Stimulated activated CD4-positive, alpha-beta T cell treated with anti-CD3 and anti-CD28 coated beads, Interleukin-4, amount 100 ng/mL, for 24 hours (primary cell): ENCODE data around the gene RETREG1.

ENCODE experiments used
- DNase-seq: peaks from one replicate; pipeline ENCODE4 v3.0.0-alpha.2; 2020

Gene RETREG1

DNA sequence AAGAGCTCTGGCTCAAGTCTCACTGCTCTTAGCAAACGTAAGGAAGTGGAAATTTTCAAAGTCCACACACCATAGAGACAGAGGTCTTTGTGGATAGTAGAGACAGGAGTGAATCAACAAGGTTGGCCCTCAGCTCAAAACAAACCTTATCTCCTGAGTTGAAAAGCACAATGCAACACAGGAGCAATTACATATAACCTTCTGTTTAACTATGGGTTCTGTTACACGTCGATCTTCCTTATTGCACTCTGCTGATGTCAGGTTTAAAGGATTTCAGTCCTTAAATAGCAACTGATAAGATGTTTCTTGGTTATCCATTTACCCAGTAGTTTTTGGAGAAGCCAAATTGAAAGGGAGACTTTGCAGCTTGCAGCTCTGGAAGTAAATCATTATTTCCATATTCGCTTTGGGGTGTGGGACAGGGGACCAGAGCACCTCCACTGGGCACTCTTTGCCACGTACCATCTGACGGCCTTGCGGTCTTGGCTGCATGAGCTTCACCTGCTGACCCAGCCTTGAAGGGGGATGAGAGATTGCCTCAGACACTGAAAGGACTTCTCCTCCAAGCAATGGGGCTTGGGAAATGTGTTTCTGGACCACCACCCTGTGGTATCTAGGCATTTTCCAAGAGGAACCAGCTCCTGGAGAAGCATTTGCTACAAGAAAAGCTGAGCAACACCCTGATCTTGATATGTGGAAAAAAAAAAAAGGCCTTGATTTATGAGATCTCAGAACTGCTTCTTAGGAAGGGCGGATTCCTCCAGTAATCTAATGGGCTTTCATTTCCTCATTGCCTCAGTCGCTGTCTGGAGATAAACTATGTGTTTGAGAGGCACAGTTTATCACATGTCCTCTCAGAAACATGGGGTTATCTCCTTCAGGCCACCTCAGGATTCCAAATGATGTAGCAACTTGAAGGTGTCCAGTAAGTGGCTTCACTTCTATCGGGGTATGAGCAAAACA is 95.0 kb downstream of the RETREG1 start:
- DNase-seq, result no peak

DNA sequence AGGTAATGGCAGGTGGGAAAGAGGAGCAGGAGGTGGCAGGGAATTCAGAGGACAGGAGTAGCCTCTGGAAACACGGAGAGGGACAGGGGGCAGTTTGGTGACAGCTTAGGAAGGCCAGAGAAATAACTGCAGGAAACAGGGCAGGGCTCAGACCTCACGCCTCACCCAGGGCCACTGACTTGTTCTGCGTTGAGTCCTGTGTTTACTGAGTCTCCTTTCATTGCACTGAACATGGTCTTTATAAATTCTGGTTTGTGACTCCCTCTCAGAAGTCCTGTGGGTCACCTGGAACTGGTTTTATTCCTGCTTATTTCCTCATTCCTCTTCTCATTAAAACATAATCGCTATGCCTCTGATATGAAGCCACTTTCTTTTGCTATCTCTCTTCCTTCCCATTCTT is 96.0 kb downstream of the RETREG1 start:
- no peak for DNase-seq

DNA sequence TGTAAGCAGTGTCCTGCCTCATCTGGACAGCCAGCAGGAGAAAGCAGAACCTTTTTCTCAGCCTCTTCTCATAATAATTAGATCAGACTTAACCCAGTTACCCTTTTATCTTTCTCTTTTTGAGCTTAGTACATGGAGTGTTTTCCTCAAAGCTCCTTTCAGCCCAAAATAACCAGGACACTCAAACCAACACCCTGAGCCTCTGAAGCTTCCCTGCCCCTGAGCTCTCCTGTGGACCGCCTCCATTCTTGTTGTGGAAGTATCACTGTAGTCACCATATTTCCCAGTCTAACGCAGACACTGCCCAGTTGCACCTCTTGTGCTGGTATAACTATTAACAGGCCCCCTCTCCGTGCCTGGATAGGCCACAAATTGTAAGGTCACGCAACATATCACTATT is 97.4 kb downstream of the RETREG1 start:
- DNase-seq, result no peak

DNA sequence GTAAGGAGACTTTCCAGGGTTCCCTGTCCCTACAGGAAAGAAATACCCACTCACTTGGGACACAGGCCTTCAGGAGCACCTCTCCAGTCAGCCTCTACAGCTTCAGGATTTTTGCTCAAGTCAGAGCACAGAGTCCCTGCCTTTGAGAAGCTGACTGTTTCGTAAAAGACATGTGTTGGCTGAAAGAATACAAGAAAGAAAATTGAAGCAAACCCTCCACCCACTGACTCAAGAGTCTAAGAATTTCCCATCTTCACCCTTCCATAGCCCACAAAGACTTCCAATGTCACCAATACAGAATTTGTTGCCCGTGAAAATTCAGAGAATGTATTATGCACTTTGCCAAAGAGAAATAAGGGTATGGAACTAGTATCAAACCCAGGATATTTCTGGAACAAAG is 98.2 kb downstream of the RETREG1 start:
- no peak for DNase-seq

DNA sequence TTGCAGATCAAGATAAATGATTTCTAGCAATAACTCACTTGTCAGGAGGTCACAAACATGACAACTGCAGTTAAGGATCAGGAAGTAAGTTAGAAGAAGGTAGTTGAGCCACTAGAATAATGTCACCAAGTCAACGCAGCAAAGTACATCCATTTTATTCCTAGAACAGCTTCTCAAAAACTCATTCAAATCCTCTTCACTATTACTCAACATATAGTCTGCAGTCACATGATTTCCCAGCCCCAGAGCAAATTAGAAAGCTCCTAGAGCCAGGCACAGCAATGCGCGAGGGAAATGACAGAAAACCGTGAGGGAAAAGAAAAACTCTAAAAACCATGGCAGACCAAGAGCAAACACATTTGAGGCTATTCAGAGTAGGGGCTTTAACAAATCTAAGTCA is 101.3 kb downstream of the RETREG1 start:
- DNase-seq, result no peak

DNA sequence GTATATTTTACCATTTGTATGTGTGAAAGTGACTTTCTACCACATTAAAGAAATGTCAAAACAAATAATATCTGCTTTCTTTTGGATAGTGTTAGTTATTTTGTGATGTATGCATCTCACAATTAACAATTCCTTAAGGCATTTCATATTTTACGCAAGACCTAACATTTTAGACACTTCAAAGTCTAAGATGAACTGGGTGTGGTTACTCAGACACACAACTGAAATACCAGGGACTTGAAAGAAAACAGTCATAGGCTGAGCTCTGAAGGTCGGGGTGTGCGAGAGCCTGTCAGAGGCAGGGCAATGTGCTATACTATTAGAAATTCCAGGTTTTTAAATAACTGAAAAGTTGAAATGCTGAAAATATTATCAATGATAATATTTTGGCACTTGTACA is 106.7 kb downstream of the RETREG1 start:
- no peak for DNase-seq

DNA sequence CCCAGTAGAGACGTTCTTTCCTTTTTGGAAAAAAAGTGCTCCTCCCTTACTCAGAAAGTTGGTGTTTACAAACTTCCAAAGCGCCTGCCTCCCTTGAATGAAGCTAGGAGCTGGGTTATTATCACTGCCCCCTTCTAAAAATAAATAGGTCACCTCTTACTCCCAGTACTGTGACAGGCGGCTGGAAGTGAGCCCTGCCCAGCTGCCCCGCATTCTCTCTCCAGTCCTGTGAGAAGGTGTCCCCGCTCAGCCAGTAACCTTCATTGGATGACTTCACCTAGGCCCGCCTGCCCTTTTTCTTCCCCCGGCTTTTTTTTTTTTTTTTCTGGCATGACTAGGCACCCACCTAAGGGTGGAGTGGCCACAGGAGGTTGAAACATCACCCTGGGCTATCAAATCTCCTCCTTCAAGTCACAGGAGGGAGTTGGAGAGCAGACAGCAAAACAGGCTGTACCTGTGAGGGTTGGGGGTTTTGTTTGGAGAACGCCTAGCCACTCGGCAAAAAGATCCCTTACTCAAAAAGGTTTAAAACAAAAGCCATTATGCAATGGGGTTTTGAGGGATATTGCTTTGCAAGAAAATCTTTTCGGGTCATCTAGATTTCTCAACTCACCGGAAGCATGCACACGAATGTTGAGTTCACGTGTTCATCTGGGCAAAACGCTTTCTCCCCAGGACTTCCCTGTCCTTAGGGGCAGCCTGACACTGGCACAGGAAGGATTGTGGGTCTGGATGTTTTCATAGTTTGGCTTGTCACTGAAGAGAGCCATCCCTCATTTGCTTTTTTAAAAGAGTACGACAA is 107.9 kb downstream of the RETREG1 start:
- no peak for DNase-seq

DNA sequence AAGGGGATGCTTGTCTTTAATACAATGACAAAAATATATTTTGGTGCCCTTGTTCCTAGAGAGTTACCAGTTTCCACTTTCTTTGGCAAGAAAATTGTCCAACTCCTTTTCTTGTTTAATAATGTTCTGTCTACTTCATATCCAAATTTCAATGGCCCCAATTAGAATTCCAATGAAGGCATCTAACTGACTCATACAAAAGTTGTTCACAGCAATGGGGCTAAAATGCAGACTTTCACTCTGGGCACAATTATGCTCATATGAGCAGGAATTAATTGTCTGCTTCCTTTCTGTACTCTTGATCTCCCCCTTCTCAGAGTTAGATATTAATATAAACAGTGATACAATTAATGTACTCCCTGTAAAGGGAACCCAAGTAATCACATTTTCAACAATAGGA is 109.1 kb downstream of the RETREG1 start:
- DNase-seq, result no peak

DNA sequence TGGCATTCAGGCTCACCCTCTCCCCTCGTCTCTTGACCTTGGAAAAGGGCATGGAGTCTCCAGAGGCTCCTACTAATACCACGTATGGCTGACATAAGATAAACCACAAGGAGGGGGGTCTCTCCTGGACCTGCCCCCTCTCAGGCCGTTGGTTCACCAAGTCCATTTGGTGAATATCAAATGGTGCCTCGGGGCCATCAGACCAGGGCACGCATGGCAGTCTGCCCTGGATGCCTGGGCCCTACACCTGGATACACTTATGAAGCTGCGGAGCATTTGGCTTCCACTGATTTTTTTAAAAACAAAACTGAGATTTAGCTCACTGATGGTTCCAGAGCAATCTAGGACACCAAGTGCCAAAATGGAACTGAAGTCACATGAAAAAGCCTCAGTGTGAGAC is 110.9 kb downstream of the RETREG1 start:
- DNase-seq, result no peak

DNA sequence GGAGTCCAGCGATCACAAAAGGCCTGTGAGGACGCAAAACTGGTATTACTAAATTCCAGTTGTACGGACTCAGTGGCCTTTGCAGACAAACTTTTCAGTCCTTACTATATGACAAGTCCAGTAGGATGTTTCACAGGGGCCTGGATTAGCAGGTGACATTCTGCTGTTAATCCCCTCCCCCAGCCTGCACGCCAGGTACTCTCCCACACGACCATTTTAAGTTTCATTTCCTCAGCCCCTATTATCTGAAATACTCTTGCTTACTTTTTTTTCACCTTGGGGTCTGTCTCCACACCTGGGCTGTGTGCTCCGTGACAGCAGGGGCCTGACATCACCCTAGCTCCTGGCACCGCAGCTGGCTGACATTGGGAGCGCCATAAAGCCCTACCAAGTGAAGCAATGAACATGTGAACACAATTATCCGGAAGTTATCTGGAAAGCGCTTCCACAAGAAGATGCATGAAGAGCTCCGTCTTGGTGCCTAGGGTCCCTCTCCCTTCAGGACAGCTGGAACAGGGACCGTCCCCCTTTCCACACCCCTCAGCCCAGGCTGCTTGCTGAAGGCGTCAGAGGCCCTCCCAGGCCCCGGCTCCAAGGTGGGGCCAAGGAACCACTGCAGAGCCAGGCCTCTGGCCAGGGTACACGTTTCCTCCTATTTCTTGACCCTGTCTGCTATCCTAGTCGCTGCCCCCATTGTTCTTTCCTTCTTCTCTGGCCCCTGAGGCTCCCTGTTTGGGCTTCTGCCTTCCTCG is 111.5 kb downstream of the RETREG1 start:
- no peak for DNase-seq

DNA sequence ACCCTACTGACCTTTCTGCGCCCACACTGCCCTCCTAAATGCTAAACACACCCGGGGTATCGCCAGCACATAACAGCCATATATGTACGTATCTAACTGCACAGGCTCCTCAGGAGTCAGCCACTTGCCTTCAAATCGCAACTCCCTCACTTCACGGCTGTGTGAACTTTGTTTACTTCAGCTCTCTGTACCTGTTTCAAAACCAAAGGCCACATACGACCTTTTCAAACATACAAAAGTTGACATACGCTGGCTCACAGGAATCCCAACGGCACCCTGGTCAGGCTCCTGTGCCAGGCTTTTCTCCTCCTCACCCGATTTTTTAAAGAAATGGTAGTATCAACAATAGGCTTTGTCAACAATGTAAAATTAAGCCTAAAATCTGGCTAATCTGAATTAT is 112.2 kb downstream of the RETREG1 start:
- no peak for DNase-seq

DNA sequence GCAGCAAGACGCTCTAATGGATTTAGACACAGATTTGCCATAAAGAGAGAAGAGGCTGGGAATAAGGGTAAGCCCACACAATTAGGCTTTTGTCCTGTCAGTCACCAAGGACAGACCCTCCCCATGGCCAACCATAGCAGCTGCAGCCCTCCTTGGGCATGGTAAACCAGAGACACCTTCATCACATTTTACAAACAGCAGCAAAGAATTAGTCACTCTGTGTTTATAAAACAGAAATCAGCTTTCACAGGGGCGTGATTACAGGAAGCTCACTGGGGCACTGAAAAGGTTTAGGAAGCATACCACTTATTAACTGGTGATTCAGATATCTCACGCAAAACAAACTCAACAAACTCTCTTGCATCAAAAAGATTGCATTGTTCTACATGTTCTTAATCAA is 113.9 kb downstream of the RETREG1 start:
- DNase-seq, result no peak

DNA sequence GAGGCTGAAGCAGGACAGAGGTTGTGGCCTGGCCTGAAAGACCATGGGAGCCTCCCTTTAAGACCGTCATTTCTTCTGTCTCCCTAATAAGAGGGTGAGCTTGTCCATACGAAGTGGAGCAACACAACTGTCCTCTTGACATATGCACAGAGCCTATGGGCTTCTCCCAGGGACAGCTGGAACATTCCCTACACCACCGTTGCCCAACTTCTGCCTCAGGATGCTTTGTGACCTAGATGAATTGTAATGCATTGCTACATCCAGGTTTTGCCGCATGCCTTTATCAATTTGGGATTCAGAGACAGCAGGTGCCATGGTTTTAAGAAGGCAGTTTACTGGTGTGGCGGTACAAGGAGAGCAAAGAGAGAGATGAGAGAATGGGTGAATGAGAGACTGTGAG is 116.8 kb downstream of the RETREG1 start:
- DNase-seq, result no peak

DNA sequence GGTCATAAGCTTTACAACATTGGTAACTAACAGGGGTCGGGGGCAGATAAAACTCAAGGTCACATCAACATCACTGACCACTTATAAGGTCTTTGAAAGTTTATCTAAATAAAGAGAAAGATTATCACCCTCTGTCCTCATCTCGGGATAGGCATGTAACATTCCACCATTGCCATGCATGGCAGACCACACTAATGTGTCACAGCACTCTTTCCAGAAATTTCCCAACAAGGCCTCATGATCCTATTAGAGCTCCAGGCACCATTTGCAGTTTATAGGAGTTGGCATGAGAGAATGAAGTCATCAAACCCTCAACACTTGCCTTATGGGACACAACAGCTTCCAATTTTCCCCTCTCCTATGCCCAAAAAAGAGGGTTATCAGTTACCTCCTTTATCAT is 119.3 kb downstream of the RETREG1 start:
- no peak for DNase-seq

DNA sequence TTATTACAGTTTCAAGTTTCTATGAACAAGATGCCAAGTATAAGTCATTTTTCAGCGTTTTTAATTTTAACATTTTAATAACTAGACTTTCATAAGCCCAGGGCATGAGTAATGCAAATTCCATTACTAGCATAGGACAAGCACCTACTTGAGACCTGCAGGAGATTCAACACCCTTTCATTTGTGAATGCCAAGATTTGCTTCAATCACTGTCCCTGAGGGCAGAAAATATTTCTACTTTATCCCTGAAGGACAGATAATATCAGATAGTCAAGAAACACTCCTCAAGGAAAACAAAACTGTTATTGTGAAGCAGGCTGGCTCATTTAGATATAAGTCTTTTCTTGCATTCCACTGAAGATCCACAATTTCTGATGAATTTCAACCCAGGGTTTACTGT is 123.5 kb downstream of the RETREG1 start:
- no peak for DNase-seq

DNA sequence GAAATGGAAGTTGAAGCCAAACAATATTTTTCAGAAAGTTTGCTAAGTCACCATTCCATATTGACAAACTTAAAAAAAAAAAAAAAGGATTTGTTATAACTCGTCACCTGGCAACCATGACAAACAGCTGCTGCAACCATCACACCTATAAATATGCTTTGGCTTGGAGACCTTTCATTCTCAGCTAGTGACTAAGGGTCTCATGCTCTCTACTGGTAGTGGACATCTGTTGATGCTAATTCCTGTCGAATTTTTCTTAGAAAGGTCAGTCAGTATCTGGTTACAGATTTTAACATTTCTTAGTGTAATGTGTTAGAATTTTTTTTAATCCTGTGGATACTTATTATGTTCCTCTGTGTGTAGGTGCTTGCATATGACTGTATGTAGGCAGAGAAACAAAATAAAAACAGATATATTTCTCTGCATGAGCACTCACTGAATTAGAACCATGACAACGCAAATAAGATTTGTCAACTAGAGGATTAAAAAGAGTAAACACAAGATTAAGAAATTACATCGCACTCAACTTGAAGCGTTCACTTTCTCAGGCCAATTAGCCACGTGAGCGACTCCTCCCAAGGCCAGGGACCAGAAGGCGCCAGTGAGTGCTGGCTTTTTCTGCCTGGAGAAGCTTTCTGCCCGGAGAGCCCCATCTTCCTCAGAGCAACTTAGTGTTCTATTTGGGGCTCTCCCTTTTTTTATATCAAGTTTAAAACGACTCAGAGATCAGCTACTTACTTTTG is 124.2 kb downstream of the RETREG1 start:
- DNase-seq, result no peak

DNA sequence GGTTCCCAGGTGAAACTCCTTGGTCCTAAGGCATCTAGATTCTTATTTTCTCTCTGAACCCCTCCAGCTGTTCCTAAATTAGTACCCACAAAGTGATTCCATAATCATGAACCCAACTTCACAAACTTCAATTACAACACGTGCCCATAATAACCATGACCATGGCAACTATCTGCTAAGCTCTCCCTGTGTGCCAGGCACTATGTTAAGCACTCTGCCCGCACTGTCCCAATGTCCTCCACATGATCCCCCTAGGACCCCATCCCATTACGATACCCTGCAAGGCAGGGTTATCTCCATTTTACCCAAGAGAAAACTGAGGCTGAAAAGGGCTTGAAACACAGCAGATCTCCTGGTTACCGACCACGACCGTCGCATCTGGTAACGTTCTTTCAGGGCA is 125.9 kb downstream of the RETREG1 start:
- no peak for DNase-seq

DNA sequence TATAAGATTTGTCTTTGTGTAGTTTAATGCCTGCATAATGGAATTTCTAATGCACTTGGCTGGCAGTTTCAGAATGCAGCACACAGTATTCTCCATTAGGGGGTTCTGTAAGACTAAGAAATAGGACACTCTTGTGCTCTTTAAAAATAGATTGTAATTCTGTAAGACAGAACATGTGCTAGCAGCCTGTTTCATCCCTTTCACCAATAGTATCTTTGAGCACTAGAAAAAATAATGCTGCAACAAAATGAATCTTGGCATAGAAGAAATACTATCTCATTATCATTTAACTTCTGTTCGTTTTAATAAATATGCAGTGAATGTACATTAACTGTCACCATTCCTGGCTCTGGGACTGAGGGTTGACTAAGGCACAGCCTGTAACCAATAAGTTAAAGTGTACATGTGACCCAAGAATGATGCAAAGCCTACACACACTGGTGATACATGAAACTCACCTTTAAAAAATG is 127.4 kb downstream of the RETREG1 start:
- no peak for DNase-seq

DNA sequence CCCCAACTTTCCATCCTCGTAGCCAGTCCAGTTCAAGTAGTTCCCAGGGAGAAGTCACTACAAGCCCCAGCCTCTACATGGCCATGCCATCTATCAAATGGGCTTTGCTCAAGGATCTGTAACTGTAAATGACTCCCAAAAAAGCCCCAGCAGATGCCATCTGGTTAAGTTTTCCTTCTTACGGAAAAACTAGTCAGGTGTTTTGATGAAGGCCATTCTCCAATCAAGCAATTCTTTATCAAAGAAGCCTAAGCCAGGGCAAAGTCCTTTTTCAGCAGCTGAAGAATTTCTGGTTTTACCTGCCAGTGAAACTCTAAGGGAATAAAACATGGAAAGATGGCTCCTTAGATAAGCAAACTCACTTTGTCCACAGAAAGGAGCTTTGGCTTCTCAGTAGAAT is 129.3 kb downstream of the RETREG1 start:
- no peak for DNase-seq

DNA sequence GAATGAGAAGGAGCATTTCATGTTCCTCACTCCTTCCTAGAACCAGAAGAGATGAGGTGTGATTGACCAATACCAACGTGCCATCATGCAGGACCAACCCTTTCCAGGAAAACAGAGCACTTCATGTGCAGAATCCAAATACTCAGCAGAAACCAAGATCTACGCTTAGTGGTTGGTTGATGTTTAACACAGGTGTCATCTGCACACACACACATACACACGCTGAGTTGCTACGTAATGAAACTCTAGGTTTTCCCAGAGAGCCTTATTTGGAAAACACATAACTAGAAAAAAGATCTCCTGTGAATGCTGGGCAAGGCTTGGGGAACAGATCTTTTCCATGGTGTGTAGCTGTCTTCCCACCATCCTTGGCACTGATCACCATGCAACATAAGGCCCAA is 130.1 kb downstream of the RETREG1 start:
- DNase-seq, result no peak

DNA sequence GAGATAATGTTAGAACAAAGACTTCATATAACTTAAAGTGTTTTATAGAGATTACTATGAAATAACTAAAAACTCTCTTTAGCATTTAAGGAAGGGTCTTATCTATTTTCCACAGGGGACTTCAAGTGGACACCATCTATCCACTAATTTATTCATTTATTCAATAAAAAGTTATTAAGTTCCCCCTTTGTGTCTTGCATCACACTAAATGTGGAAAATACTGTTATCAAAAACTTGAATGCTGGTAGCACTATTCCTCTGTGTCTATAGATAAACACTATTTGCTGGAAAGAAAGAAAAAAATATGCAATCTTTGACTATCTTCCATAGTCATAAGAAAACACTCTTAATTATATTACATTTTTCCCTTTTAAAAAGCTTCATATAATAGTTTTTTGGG is 131.1 kb downstream of the RETREG1 start:
- no peak for DNase-seq

DNA sequence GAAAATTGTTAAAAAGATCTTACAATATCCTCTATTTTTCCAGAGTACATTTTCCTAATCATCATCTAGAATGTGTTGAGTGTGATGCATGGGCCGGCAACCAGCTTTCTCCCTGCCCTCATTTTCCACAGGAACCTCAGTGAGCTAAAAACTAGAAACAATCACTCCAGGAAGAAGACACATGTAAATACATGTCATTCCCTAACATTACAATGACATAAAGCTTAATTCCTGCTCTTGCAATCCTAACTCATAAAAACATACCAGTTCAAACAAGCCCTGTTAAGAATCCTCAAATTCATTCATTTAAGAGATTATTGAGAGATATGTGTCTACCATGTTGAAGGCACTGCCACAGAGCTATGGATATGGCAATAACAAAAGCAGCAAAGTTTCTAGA is 132.7 kb downstream of the RETREG1 start:
- no peak for DNase-seq

DNA sequence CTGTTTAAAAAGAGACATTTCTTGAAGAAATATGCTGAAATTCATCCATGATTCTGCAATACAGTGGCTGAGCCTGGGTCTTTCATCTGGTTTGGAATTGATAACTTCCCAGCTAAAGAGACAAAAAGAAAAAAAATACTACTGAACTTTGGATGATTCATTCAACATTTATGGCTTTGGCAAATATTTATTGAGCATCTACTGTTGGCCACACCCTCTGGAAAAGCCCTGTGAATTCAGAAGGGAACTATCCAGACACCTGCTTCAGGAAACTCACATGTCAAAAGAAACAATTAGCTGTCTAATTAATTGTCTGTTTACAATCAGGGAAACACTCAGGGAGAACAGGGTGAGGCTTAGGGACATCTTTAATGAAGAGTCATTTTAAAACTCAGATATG is 133.4 kb downstream of the RETREG1 start:
- DNase-seq, result no peak
